T-cell (primary cell): ENCODE results near the gene PLXNA1. TPM values are rescaled to one million over a fixed set of nuclear protein-coding genes. Genes with fewer than 3 reads are reported as not detected.

Experiments
- ATAC-seq, 4 experiments: fragments of 200-7000 bp in 3 of 4; fragments of 150-1000 bp in 1 of 4; cut with Tn5 transposase; replicated peaks in 1 of 4; 1 replicate in 3 of 4; 2 replicates in 1 of 4; pipeline ENCODE4 v1.10.0; 2021; ENCODE audit warnings: moderate library complexity in 3 of 4, mild to moderate bottlenecking in 2 of 4, moderate number of reproducible peaks in 1 of 4
- CTCF ChIA-PET, 2 donors: fragments of 300-600 bp; sonication (Branson Sonifier 250); formaldehyde crosslinking; loops; one replicate each; lab custom pipeline; 2022; ENCODE audit warnings: antibody characterized with exemption in 2 of 2; lab: Charles Lee
- POLR2A ChIA-PET, 2 donors: fragments of 300-600 bp; sonication (Branson Sonifier 250); formaldehyde crosslinking; loops; one replicate each; lab custom pipeline; 2022; ENCODE audit warnings: antibody characterized with exemption in 2 of 2; lab: Charles Lee
- DNase-seq, 35 experiments: peaks; one replicate each; pipeline versions ENCODE4 v3.0.0 to v3.0.0-alpha.2; 2013 to 2023
- H3K27ac ChIP-seq: one replicate; pipeline ENCODE4 v1.5.1; 2013; ENCODE audit warnings: low read length
- H3K27me3 ChIP-seq, 2 experiments: replicated peaks in 1 of 2; 1 replicate in 1 of 2; 2 replicates in 1 of 2; pipeline versions ENCODE4 v1.6.1 to v1.7.0; 2013; ENCODE audit warnings: low read length in 1 of 2, mixed read lengths in 1 of 2; ENCODE audit not compliant: control insufficient read depth in 2 of 2, insufficient read depth in 2 of 2; ENCODE audit errors: extremely low read depth in 1 of 2
- H3K36me3 ChIP-seq, 2 donors: 1 replicate in 1 of 2; 2 replicates in 1 of 2; pipeline versions ENCODE4 v1.6.1 to v1.7.0; 2013; ENCODE audit warnings: low read length in 1 of 2; ENCODE audit not compliant: control insufficient read depth in 2 of 2, insufficient read depth in 1 of 2; ENCODE audit errors: extremely low read depth in 1 of 2
- H3K4me1 ChIP-seq, 2 experiments: 1 replicate in 1 of 2; 2 replicates in 1 of 2; pipeline versions ENCODE4 v1.6.1 to v1.7.0; 2013; ENCODE audit warnings: low read length in 2 of 2, mixed read lengths in 1 of 2; ENCODE audit not compliant: insufficient read depth in 2 of 2, control insufficient read depth in 1 of 2; ENCODE audit errors: extremely low read depth in 1 of 2
- H3K4me3 ChIP-seq, 2 donors: 1 replicate in 1 of 2; 2 replicates in 1 of 2; pipeline versions ENCODE4 v1.5.1 to v1.7.0; 2013; ENCODE audit warnings: mild to moderate bottlenecking in 2 of 2, low read length in 1 of 2, moderate library complexity in 1 of 2; ENCODE audit not compliant: control insufficient read depth in 1 of 2; ENCODE audit errors: extremely low read depth in 1 of 2
- H3K9me3 ChIP-seq: 2 replicates; pipeline ENCODE4 v1.7.0; 2013
- H3K27ac Mint-ChIP-seq, 2 donors: one replicate each; pipeline ENCODE4 v1.8.0; 2020 to 2021; ENCODE audit warnings: mild to moderate bottlenecking in 2 of 2, mixed read lengths in 2 of 2
- H3K27me3 Mint-ChIP-seq, 2 donors: one replicate each; pipeline ENCODE4 v1.8.0; 2021 to 2022; ENCODE audit warnings: mixed read lengths in 2 of 2
- H3K36me3 Mint-ChIP-seq: one replicate; pipeline ENCODE4 v1.8.0; 2021; ENCODE audit warnings: mixed read lengths
- H3K4me1 Mint-ChIP-seq, 3 donors: one replicate each; pipeline ENCODE4 v1.8.0; 2020 to 2022; ENCODE audit warnings: mixed read lengths in 3 of 3, mild to moderate bottlenecking in 1 of 3
- H3K4me3 Mint-ChIP-seq, 3 donors: one replicate each; pipeline ENCODE4 v1.8.0; 2020 to 2022; ENCODE audit warnings: mild to moderate bottlenecking in 3 of 3, mixed read lengths in 3 of 3, moderate library complexity in 3 of 3
- H3K9me3 Mint-ChIP-seq, 3 donors: one replicate each; pipeline ENCODE4 v1.8.0; 2020 to 2022; ENCODE audit warnings: mixed read lengths in 3 of 3
- WGBS: methylation state at CpG from one replicate; pipeline ENCODE4 v1.1.5; 2013; ENCODE audit warnings: missing lambda C conversion rate; ENCODE audit not compliant: insufficient coverage; 5-methylcytosine and 5-hydroxymethylcytosine counted together
- total RNA-seq, 35 experiments: library from RNA in 6 of 35; stranded (reverse) in 6 of 35; fragments of 120-200 nt in 1 of 35; gene quantifications; one replicate each; pipeline versions ENCODE4 v1.2.1 to v1.2.4 and lab custom pipeline; 2013 to 2026

The PLXNA1 gene
- total RNA-seq, 5 donors from 2014 or later (not counting 1 experiment from before 2014, with no cell fraction given) = 10.9 to 16.9 (median 16.0) TPM

GRCh38 chr3:126956866-126957650 is 25.9 kb upstream of the PLXNA1 start:
- WGBS = 92% methylated on average over 21 of the region's 23 CpGs
- no peak for ATAC-seq
- no peak for DNase-seq

GRCh38 chr3:126957776-126958637 is 24.9 kb upstream of the PLXNA1 start:
- H3K4me1 ChIP-seq = no peaks in the 10 kb centered on the region
- Mint-ChIP-seq H3K4me1 (no peaks in the 10 kb centered on the region), H3K4me3 (no peak overlapping the region), H3K27me3 (no peaks in the 10 kb centered on the region), H3K36me3 (peaks cover 21% of the 10 kb centered on the region), H3K9me3 (no peaks in the 10 kb centered on the region), H3K27ac (no peak overlapping the region)
- no peaks in the 10 kb centered on the region for H3K36me3 ChIP-seq
- H3K27me3 ChIP-seq = no peaks in the 10 kb centered on the region
- H3K27ac ChIP-seq = no peak overlapping the region
- ChIA-PET POLR2A (no interaction called here), CTCF (no interaction called here)
- H3K9me3 ChIP-seq = no peaks in the 10 kb centered on the region
- no peak overlapping the region for H3K4me3 ChIP-seq
- ATAC-seq (no peak), DNase-seq (no peak)
- 88% methylated on average over 11 of the region's 14 CpGs for WGBS

More at GRCh38 chr3:126956866-126957650, 25.9 kb upstream of the PLXNA1 start:
- H3K4me3 Mint-ChIP-seq = no peak overlapping the region
- Histone ChIP-seq H3K27ac (no peak overlapping the region), H3K4me3 (no peak overlapping the region), H3K36me3 (no peaks in the 10 kb centered on the region), H3K9me3 (no peaks in the 10 kb centered on the region), H3K4me1 (no peaks in the 10 kb centered on the region), H3K27me3 (no peaks in the 10 kb centered on the region)
- POLR2A ChIA-PET = no interaction called here
- H3K36me3 Mint-ChIP-seq = peaks cover 21% of the 10 kb centered on the region
- no peaks in the 10 kb centered on the region for H3K4me1 Mint-ChIP-seq
- H3K27me3 Mint-ChIP-seq = no peaks in the 10 kb centered on the region
- no peak overlapping the region for H3K27ac Mint-ChIP-seq
- no peaks in the 10 kb centered on the region for H3K9me3 Mint-ChIP-seq
- CTCF ChIA-PET = no interaction called here

GRCh38 chr3:126958638-126959085 is 24.3 kb upstream of the PLXNA1 start:
- CTCF ChIA-PET = no interaction called here
- Histone ChIP-seq H3K36me3 (no peaks in the 10 kb centered on the region), H3K4me3 (no peak overlapping the region), H3K4me1 (no peaks in the 10 kb centered on the region), H3K27ac (no peak overlapping the region), H3K9me3 (no peaks in the 10 kb centered on the region), H3K27me3 (no peaks in the 10 kb centered on the region)
- Mint-ChIP-seq H3K36me3 (peaks cover 17% of the 10 kb centered on the region), H3K27me3 (no peaks in the 10 kb centered on the region), H3K4me3 (no peak overlapping the region), H3K4me1 (no peaks in the 10 kb centered on the region), H3K9me3 (no peaks in the 10 kb centered on the region), H3K27ac (no peak overlapping the region)
- WGBS = 87% methylated on average over 9 of the region's 10 CpGs
- DNase-seq (no peak), ATAC-seq (no peak)
- POLR2A ChIA-PET = no interaction called here

GRCh38 chr3:126959136-126959920 is 23.6 kb upstream of the PLXNA1 start:
- no peak for DNase-seq
- H3K4me1 Mint-ChIP-seq = no peaks in the 10 kb centered on the region

GRCh38 chr3:126959921-126960603 is 22.9 kb upstream of the PLXNA1 start:
- Mint-ChIP-seq H3K4me3 (no peak overlapping the region), H3K9me3 (no peaks in the 10 kb centered on the region), H3K27me3 (no peaks in the 10 kb centered on the region), H3K27ac (no peak overlapping the region), H3K4me1 (no peaks in the 10 kb centered on the region), H3K36me3 (peaks cover 17% of the 10 kb centered on the region)
- H3K27me3 ChIP-seq = no peaks in the 10 kb centered on the region
- no peak overlapping the region for H3K27ac ChIP-seq
- CTCF ChIA-PET = interaction anchor here in 1 of 2 donors (0.6 kb wide), 1 partner anchor 446 kb away, joined by 3 read pairs; no protein-coding TSS in a partner anchor
- H3K4me1 ChIP-seq = no peaks in the 10 kb centered on the region
- H3K4me3 ChIP-seq = no peak overlapping the region
- no peaks in the 10 kb centered on the region for H3K9me3 ChIP-seq
- POLR2A ChIA-PET = no interaction called here
- H3K36me3 ChIP-seq = no peaks in the 10 kb centered on the region
- ATAC-seq = no peak
- no peak for DNase-seq
- WGBS = 87% methylated on average over 16 of the region's 17 CpGs

More at GRCh38 chr3:126959136-126959920, 23.6 kb upstream of the PLXNA1 start:
- 89% methylated on average over 9 of the region's 10 CpGs for WGBS
- Mint-ChIP-seq H3K36me3 (peaks cover 17% of the 10 kb centered on the region), H3K27ac (no peak overlapping the region), H3K9me3 (no peaks in the 10 kb centered on the region), H3K4me3 (no peak overlapping the region), H3K27me3 (no peaks in the 10 kb centered on the region)
- POLR2A ChIA-PET = no interaction called here
- Histone ChIP-seq H3K27ac (no peak overlapping the region), H3K4me3 (no peak overlapping the region), H3K36me3 (no peaks in the 10 kb centered on the region), H3K9me3 (no peaks in the 10 kb centered on the region), H3K4me1 (no peaks in the 10 kb centered on the region), H3K27me3 (no peaks in the 10 kb centered on the region)
- no peak for ATAC-seq
- CTCF ChIA-PET = no interaction called here
